NCI-H2171 (cell line): Measurements from ENCODE around the gene LMF1.

Source experiments
- DNase-seq: peaks from one replicate; lab custom pipeline; 2025; lab: John Stamatoyannopoulos, UW

Gene LMF1

DNA sequence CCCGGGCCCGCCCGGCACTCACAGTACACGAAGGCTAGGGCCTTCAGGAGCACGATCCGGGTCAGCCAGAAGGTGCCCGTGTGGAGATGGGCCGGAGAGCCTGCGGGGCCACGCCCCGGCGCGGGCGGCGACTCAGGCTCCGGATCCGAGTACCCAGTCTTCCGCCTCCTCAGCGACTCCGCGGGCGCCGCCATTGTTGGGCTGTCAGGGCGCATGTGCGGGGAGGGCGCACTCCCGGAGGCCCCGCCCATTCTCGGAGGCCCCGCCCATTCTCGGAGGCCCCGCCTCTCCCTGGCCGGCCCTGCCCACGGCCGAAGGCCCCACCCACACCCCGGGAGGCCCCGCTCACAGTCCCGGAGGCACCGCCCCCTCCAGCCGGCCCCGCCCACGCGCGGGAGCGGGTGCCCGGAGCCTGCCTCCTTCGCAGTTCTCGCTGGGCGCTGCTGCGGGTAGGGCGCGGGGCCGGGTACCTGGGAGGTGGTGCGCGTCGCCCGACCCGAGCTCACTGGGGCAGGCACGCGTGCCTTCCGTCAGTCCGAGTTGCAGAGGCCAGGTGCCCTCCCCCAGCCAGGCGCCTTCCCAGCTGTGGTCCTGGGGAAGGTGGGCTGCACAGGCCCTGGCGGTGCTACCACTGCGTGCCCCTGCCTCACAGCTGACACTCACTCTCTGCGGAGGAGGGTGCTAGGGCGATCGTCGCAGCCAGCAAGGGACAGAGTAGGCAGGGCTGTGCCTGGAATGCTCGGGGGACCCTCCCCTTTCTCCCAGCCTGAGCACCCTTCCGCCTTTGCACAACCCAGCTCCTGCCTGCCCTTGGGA is at the start of gene LMF1:
TSS of gene LMF1 (minus strand) at position 219 of the 816 bp plus-strand sequence. CDS start at position 215, 4 bp downstream.
- DNase-seq: peak; percentile 81

DNA sequence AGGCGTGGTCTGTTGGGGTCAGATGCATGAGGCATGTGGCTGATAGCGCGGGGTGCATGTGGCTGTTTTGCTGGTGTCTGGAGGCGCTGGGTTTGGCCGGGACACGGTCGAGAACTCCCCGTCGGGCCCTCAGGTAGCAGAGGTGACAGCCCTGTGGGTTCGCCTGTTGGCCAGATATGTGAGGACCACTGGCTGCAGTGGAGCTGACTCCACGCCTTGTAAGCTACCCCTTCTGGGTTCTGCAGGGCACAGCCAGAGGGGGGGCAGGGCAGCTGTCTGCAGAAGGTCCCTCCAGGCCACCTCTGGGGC is 49.3 kb upstream of the LMF1 start:
- no peak for DNase-seq

DNA sequence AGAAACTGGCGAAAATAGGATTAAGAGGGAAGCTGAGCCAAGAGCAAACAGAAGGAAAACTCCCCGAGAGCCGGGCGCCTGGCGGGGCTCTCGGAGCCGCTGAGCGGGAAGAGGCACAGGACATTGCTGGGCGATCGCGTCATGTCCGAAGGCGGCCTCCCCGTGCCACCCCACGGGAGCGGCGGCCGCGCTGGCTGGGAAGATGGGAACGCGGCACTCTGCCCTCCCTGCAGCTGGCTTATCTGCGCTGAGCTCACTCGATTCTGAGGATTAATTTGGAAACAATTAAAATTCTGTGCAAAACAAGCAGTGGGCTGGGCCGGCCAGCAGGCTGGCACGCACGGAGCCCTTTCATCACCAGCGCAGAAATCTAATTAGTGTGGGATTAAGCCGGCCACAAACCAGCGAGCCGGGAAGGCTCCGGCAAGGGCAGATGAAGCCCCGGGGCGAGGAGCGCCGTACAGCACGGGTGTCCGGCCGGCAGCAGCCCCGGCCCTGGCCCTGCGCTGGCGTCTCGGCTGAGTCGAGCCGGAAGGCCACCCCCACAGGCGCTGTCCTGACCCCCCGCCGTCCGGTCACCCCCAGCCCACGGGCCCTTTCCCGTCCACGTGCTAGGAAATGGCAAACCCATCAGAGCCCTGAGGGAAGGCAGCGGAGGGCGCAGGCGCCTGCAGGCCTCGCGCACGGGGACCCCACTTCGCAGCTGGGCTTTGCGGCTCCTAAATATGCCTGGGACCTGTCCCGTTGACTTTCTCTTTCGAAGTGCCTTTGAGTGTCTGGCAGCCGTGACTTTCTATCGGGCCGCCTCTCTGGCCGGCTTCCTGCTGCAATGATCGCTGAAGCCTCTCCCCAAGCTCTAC is 48.7 kb upstream of the LMF1 start:
- no peak for DNase-seq

DNA sequence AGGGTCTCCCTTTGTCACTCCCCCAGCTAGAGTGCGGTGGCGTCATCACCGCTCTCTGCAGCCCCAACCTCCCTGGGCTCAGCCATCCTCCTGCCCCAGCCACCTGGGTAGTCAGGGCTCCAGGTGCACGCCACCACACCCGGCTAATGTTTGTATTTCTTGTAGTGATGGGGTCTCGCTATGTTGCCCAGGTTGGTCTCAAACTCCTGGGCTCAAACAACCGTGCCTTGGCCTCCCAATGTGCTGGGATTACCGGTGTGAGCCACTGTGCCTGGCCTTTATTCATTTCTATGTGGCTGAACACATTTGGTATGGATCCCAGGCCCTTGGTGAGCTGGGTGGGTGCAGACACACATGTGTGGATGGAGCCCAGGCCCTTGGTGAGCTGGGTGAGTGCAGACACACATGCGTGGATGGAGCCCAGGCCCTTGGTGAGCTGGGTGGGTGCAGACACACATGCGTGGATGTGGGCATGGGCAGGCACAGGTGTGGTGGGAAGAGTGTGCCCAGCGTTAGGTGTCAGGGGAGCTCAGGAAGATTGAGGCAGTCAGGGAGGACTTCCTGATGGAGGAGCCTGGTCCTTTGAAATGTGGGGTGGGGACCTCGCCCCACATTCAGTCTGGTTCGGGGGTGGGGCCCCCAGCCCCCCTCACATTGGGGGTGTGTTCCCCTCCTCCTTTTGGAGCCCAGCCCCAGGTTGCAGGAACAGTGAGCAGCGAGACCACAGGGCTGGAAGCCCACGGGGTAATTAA is 47.8 kb upstream of the LMF1 start:
- no peak for DNase-seq

DNA sequence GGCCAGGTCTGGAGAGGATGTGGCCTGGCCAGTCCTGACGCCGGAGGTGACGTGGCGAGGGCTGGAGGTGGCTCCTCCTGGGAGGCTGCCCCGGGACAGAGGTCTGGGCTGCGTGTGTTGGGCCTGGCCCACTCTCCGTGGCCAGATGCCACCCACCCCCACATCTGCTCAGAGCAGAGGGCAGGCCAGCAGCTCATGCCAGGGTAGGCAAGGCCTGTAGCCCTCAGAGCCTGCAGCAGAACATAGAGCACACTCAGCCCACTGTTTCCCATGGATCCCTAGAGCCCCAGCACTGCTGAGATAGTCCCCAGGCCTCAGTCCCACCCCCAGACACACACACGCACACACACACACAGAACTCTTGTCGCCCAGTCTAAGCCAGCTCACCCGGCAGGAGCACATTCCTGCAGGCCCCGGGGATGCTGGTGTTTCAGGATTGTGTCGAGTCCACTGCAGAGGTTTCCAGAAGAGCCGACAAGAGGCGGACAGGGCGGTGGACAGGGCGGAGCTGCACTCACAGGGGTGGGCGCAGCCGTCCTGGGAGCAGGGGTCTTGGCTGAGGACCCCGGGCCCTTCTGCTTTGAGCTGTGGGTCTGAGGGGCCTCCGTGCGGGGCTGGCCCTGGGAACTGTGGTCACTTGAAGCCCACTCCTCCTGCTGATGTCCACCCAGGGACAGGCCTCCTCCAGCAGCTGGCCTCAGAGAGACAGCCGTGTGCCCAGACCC is 44.1 kb upstream of the LMF1 start:
- no peak for DNase-seq

DNA sequence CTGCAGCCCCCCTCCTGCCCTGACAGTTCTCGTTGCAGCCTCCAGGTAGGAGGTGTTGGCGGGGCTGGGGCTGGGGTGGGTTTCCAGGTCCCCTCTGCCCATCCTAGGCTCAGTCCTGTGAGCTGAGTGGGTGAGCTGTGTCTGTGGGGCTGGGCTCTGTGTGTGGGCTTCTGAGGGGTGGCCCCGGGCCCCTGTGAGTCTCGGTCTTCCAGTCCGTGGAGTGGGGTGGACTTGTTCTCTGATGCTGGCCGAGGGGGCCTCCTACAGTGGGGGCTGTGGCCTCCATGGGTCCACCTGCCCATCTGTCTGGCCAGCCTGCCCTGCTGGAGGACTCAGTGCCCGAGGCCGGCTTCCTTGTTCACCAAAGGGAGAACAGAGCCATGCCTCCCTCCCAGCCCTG is 43.4 kb upstream of the LMF1 start:
- no peak for DNase-seq

GRCh38 chr16:1013593-1013900 is 42.8 kb upstream of the LMF1 start:
- no peak for DNase-seq

- DNase-seq: no peak
Measured at GRCh38 chr16:1012722-1013592, 42.2 kb upstream of the LMF1 start.

DNA sequence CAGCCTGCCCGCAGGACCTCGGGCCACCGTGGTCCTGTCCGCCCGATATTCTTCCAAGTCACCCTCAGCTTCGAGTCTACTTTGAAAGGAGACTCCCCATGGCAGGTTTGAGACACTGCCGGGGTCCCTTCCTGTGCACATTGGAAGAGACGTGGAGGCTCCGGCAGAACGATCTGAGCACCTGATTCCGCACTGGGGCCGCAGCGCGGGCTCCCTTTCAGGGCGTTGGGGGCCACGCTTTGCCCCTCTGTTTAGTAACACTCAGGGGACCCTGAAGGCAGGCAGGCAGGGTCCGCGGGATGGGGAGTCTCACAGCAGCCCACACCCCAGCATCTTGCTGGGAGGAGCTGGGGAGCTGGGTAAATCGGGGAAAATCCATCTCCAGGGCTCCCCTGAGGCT is 41.4 kb upstream of the LMF1 start:
- no peak for DNase-seq

GRCh38 chr16:1011316-1012082 is 40.7 kb upstream of the LMF1 start:
- DNase-seq: no peak

DNA sequence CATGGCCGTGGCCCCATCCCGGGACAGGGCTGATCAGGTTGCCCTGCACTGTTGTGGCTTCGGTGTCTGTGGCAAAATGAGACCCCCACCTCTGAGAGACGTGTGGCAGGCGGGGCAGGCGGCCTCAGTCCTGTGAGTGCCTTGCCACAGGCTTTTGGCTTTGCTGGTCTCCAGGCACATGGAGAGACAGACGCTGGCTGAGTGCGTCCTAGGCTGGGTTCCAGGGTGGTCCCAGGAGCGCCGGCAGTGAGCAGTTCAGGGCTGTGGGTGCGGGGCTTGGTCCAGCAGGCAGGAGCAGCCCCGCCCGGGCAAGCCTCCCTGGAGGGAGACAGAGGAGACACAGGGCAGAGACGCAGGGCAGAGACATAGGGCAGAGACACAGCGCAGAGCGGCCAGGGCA is 40.0 kb upstream of the LMF1 start:
- no peak for DNase-seq

DNA sequence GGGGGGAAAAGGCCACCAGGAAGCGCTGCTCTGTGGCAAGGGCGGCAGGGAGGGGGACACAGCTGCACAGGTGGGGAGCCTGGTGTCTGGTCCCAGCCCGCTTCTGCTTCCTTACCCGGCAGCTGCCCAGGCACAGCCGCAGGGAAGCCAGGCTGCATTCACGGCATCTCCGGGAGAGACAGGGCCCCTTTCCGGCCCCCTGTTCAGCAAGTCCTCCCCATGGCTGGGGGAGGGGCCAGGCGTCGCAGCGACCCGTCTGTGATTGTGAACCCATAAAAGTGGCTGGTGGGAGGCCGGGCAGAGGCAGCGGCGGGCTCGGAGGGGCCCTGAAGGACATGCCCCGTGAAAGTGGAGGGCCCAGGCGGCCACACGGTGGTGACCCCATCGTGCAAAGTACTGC is 39.5 kb upstream of the LMF1 start:
- DNase-seq: no peak

DNA sequence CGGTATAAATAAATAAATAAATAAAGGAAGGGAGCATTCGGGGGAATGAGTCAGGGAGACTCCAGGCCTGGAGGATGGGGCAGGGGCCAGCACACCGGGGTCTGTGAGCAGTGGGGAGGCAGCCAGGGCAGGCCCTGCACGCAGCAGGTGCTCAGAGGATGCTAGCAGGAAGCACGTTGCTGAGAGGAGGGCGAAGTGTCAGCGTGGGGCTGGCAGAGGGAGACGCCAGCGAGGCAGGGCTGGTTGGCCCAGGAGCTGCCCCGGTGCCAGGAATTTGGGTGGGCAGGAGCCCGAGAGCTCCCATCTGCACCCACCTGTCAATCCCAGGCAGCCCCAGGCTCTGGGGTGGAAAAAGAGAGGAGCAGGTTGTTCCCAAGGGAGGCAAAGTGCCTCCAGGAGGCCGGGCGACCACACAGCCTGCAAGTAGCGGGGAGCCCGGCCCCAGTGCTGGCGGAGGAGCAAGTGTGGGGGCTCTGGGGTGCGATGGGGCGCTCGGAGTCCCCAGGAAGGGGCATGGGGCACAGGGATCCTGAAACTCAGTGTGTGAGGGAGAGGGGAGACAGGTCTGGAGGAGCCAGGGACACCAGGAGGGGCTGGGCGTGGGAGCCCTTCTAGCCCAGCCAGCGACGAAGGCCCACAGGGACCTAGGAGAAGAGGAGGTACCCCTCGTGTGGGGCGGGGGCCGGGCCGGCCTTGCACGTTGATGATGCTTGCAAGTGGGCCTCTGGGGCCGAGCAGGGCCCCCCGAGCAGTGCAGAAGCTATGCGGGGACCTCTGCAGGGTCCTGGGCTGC is 38.8 kb upstream of the LMF1 start:
- DNase-seq: no peak

DNA sequence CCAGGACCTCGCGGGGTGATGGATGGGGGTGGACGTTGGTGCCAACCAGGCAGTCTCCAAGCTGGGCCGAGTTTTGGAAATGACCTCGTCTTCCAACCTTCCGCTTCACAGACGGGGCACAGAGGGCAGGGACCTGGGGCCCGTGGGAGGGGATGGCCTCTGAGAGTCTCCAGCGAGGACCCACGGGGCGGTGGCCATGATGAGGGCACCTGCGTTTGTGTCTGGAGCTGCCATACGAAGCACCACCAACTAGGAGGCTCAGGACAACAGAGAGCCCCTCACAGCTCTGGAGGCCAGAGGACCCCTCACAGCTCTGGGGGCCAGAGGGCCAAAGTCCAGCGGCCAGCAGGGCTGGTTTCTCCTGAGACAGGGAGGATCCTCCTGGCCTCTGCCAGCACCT is 37.3 kb upstream of the LMF1 start:
- DNase-seq: no peak

DNA sequence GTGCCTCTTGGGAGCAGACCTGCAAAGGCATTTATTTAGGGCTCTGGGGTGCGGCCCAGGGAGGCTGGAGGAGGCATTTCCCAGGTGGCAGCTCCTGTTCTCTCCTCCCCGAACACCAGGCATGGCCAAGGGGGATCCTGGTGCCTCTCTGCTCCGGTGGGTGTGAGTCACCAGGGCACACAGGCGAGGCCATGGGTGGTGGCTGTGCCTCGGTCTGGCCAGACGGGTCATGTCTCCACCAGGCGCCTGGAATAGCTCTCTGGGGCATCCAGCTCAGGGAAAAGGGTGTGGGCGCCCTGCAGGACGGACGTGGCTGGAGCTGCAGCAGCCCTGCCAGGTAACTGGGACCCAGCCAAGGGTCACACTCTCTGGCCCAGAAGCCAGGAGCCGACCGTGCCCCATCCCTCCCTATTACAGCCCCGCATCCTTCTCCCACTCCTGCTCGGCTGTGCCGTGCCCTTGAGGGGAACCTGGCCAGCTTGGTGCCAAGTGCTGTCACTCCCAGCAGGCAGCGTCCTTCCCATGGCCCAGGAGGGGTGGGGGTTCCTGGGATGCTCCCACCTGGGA is 36.6 kb upstream of the LMF1 start:
- no peak for DNase-seq

- no peak for DNase-seq
Measured at GRCh38 chr16:1006781-1007180, 36.0 kb upstream of the LMF1 start.

DNA sequence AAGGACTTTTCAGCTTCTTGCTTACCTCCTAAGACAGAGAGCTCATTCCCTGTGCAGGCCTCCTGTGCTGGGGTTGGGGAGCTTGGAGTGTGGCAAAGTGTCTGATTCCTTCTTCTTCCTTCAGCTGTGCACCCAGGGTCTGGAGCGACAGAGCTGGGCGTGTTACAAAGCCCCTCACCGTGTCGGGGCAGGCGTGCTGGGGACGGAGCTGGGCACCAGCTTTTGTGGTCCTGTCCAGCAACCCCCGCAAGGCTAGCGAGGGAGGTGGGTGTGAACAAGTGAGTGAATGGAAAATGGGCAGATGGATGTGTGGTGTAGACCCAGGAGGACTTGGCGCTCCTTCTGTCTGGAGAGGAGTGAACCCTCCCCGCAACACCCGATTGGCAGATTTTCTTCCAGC is 34.5 kb upstream of the LMF1 start:
- no peak for DNase-seq

DNA sequence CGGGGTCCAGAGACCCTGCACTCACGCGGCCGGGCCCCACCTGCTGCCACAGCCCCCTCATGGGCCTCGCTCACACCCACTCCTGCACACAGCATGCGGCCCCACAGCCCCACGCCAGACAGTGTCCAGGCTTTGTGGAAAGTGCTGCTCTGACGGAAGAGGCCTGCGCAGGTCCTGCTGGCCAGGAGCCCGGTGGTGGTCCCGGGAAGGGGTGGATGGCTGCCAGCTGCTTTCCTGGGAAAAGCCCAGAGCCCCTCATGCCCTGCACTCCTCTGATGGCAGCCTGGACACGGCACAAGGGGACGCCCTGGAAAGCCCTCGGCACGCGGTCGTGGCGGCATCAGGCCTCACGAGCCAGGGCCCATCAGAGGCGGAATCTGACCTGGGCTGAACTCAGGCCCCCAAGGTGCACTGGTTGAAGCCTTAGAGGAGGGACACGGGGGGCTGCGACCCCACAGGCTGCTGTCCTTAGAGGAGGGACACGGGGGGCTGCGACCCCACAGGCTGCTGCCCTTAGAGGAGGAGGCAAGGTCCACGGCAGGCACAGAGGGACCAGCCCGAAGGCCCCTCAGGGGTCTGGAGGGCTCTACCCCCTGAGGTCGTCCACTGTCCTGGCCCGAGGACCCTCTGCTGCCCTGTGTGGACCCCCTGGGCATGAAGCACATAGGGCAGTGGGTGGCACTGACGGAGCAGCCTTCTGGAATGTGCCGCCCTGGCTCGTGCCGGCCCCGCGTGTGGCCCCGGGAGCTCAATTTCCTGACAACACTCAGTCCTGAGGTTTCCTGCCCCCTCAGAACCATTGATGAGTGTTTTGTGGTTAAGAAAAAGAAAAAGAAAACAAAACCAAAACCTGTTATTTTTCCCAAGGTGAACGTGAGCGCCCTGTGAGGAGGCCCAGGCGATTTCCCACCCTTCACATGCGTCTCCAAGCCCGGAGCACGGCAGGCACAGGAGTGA is 32.9 kb upstream of the LMF1 start:
- no peak for DNase-seq
